A549 (cell line): ENCODE measurements around the gene SRPK1.

Experiments
- CBX8 ChIP-seq: fragments of 200-600 bp; sonication (generic); IDR thresholded peaks from 2 replicates; pipeline ENCODE4 v1.6.1; 2016
- CEBPB ChIP-seq, 2 experiments: fragments of >200 bp in 1 of 2; sonication (Bioruptor Twin) in 1 of 2; formaldehyde crosslinking in 1 of 2; IDR thresholded peaks; 2 replicates each; pipeline ENCODE4 v1.6.1; 2012 to 2016
- EP300 ChIP-seq, 2 experiments: fragments of >200 bp; sonication (Bioruptor Twin); formaldehyde crosslinking; IDR thresholded peaks; 2 replicates in 1 of 2; 3 replicates in 1 of 2; pipeline ENCODE4 v1.6.1; 2016 to 2017
- KDM1A ChIP-seq: fragments of 200-600 bp; sonication (generic); IDR thresholded peaks from 2 replicates; pipeline ENCODE4 v1.6.1; 2016; ENCODE audit warnings: low read depth, mild to moderate bottlenecking
- NR3C1 ChIP-seq: fragments of >200 bp; sonication (Bioruptor Twin); formaldehyde crosslinking; IDR thresholded peaks from 3 replicates; pipeline ENCODE4 v1.6.1; 2017
- PBX3 ChIP-seq: IDR thresholded peaks from 2 replicates; pipeline ENCODE4 v1.6.1; 2012
- POLR2A ChIP-seq: IDR thresholded peaks from 2 replicates; pipeline ENCODE4 v1.6.1; 2012; ENCODE audit warnings: mild to moderate bottlenecking, low read length
- RAD21 ChIP-seq, 2 experiments: fragments of >200 bp in 1 of 2; sonication (Bioruptor Twin) in 1 of 2; formaldehyde crosslinking in 1 of 2; IDR thresholded peaks in 1 of 2; conservative IDR thresholded peaks in 1 of 2; 2 replicates in 1 of 2; 3 replicates in 1 of 2; pipeline ENCODE4 v1.6.1; 2012 to 2018; ENCODE audit warnings: inconsistent platforms in 1 of 2
- TF ChIP-seq, protein P1 (sequence below): fragments of >200 bp; sonication (Bioruptor Twin); formaldehyde crosslinking; IDR thresholded peaks from 3 replicates; pipeline ENCODE4 v1.5.1; 2016
- TF ChIP-seq, protein P2 (sequence below): IDR thresholded peaks from 2 replicates; pipeline ENCODE4 v1.6.1; 2012

- TF ChIP-seq, protein P1, sequence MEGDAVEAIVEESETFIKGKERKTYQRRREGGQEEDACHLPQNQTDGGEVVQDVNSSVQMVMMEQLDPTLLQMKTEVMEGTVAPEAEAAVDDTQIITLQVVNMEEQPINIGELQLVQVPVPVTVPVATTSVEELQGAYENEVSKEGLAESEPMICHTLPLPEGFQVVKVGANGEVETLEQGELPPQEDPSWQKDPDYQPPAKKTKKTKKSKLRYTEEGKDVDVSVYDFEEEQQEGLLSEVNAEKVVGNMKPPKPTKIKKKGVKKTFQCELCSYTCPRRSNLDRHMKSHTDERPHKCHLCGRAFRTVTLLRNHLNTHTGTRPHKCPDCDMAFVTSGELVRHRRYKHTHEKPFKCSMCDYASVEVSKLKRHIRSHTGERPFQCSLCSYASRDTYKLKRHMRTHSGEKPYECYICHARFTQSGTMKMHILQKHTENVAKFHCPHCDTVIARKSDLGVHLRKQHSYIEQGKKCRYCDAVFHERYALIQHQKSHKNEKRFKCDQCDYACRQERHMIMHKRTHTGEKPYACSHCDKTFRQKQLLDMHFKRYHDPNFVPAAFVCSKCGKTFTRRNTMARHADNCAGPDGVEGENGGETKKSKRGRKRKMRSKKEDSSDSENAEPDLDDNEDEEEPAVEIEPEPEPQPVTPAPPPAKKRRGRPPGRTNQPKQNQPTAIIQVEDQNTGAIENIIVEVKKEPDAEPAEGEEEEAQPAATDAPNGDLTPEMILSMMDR, result no peak
- no peak for TF ChIP-seq RAD21 (conservative IDR thresholded peaks at IDR 0.05 in 1 of 2, IDR thresholded peaks at IDR 0.05 in 1 of 2)
- TF ChIP-seq EP300 (IDR thresholded peaks at IDR 0.05), result no peak
- TF ChIP-seq POLR2A, result no peak
- no peak for TF ChIP-seq PBX3
- no peak for TF ChIP-seq CBX8
- TF ChIP-seq, protein P2, sequence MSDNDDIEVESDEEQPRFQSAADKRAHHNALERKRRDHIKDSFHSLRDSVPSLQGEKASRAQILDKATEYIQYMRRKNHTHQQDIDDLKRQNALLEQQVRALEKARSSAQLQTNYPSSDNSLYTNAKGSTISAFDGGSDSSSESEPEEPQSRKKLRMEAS, result no peak
- no peak for TF ChIP-seq CEBPB (IDR thresholded peaks at IDR 0.05)
- TF ChIP-seq NR3C1, result no peak
- TF ChIP-seq KDM1A, result no peak
Measured at GRCh38 chr6:35842381-35842780, 78.5 kb downstream of the SRPK1 start.
